HG02885 (cell line): Measurements from ENCODE around the gene ATP5F1D.
"Not testable (repeated sequence)": the region's sequence is repeated elsewhere in the genome, so short reads cannot be mapped to it uniquely, and the experiment has no call there.

ENCODE experiments used
- ATAC-seq: cut with Tn5 transposase; IDR thresholded peaks from one replicate; pipeline ENCODE4 v1.9.1; 2021; ENCODE audit warnings: mild to moderate bottlenecking; ENCODE audit not compliant: unreplicated experiment, poor library complexity

The ATP5F1D gene

GRCh38 chr19:1241417-1242095 lies at the start of gene ATP5F1D:
TSS of gene ATP5F1D (plus strand) at chr19:1241751. CDS start at chr19:1241851, 100 bp downstream.
- ATAC-seq, result peak; percentile 59

- ATAC-seq, result no peak
Measured at GRCh38 chr19:1199531-1199930, 42.0 kb upstream of the ATP5F1D start.

- ATAC-seq, result not testable (repeated sequence)
Measured at GRCh38 chr19:1200614-1201013, 40.9 kb upstream of the ATP5F1D start.

DNA sequence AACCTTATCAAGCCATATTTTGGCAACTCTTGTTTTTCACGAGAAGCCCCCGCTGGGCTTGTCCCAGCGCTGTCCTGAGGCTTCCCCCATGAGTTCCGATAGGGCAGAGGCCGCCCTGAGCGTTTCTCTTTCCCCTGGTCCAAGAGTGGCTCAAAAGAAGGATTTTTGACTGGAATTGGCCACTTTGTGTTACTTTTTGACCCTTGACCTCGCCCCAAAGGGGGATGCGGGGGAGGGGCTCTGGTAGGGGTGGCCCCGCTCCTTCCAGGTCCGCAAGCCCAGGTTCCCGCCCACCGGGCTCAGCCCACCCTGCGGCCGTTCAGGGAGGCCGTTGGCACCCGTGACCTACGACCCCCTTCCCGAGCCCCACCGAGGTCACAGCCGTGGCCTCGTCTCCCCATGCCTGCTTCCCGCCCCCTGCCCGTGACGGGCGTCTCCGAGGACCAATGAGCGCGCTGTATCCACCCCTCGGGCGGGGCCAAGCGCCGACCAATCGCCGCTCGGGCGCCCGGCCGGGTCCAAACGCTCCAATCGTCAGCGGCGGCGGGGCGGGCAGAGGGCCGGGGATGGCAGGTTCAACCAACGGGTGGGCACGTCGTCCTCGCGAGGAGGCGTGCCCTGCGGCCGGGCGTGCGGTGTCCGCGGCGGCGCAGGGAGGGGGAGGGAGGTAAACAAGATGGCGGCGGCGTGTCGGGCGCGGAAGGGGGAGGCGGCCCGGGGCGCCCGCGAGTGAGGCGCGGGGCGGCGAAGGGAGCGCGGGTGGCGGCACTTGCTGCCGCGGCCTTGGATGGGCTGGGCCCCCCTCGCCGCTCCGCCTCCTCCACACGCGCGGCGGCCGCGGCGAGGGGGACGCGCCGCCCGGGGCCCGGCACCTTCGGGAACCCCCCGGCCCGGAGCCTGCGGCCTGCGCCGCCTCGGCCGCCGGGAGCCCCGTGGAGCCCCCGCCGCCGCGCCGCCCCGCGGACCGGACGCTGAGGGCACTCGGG lies 36.1 kb upstream of the ATP5F1D start, which contains the start of gene STK11:
Gene STK11 (plus strand): TSS at position 665 of the 986 bp plus-strand sequence. CDS start 1,136 bp downstream, outside the sequence.
- ATAC-seq, result peak; percentile 88

DNA sequence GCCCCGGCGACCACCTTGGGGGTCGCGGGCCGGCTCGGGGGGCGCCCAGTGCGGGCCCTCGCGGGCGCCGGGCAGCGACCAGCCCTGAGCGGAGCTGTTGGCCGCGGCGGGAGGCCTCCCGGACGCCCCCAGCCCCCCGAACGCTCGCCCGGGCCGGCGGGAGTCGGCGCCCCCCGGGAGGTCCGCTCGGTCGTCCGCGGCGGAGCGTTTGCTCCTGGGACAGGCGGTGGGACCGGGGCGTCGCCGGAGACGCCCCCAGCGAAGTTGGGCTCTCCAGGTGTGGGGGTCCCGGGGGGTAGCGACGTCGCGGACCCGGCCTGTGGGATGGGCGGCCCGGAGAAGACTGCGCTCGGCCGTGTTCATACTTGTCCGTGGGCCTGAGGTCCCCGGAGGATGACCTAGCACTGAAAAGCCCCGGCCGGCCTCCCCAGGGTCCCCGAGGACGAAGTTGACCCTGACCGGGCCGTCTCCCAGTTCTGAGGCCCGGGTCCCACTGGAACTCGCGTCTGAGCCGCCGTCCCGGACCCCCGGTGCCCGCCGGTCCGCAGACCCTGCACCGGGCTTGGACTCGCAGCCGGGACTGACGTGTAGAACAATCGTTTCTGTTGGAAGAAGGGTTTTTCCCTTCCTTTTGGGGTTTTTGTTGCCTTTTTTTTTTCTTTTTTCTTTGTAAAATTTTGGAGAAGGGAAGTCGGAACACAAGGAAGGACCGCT lies 35.2 kb upstream of the ATP5F1D start:
- ATAC-seq, result no peak

- no peak for ATAC-seq
Measured at GRCh38 chr19:1206864-1207450, 34.6 kb upstream of the ATP5F1D start.

- ATAC-seq, result not testable (repeated sequence)
Measured at GRCh38 chr19:1208830-1209229, 32.7 kb upstream of the ATP5F1D start.

- ATAC-seq, result no peak
Measured at GRCh38 chr19:1210227-1210538, 31.4 kb upstream of the ATP5F1D start.

- ATAC-seq, result no peak
Measured at GRCh38 chr19:1211494-1212234, 29.9 kb upstream of the ATP5F1D start.

DNA sequence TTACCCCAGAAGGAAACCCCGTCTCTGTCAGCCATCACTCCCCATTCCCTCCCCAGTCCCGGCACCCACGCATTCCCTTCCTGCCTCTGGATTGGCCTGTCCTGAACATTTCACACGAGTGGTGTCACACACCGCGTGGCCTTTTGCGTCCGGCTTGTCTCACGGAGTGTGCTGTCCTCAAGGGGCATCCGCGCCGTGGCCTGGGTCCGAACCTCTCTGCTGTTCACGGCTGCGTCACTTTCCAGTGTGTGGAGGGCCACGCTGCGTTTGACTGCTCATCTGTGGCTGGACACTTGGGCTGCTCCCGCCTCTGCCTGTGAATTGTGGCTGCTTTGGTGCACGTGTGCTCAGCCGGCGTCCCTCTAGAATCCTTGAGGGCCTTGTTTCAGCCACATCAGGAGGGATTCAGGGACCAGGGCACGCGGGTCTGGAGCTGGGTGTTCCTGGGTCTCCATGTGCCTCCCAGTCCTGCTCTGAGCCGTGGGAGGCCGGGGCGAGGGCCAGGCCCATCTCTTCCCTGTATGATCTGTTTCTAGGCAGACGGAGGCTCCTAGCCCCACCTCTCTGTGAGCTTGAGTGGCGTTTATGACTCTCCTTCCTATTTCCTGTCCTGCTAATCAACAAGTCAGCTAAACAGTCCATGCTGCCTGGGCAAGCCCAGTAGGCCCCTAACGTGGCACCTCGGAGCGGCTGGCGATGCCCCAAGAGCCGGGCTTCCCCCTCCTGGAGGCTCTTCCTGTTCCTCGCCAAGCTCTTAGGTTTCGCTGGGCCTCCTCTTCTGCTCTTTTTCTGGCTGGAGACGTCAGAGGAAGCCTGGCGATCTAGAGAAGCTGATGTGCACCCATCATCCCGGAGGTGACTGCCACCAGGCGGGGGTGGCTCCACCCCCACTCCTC lies 27.9 kb upstream of the ATP5F1D start:
- ATAC-seq, result no peak

GRCh38 chr19:1214299-1214861 lies 27.2 kb upstream of the ATP5F1D start:
- no peak for ATAC-seq

DNA sequence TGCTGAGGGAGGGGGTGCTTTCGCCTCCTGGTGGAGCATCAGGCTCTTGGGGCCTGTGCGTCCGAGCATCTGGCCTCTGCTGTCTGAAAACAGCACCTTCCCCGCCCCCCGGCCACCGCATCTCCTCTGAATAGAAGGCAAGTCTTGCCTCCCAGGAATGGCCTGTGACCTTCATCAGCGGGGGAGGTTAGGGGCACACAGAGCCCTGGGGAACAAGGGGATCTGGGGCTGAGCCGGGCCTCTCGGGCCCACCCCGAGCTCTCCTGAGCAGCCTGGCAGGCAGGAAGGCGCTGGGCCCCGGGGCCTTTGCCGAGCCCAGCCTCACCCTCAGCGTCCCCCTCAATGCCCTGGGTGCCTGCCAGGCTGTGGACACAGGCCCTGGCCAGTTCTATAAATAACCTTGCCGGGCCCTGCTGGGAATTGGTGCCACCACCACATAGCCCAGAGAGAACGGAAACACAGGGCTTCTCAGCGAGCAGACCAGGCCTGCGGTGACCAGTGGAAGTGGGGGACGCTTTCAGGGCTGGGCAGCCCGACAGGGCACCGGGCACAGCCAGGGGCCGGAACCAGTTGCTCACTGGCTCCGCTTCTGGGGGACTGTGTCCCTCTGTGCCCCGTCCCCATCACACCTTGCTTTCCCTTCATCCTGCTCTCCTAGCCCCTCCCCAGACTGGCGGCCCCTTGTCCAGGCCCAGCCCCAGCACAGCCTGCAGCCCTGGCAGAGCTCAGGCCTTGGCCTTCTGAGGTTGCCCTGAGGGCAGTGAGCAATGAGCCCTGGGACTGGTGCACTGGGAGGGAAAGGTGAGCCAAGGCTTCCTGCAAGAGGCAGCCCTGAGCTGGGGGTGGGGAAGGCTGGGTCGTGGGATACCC lies 26.5 kb upstream of the ATP5F1D start:
- ATAC-seq, result no peak

- no peak for ATAC-seq
Measured at GRCh38 chr19:1216756-1217155, 24.8 kb upstream of the ATP5F1D start.

GRCh38 chr19:1217366-1217765 lies 24.2 kb upstream of the ATP5F1D start:
- ATAC-seq, result no peak

DNA sequence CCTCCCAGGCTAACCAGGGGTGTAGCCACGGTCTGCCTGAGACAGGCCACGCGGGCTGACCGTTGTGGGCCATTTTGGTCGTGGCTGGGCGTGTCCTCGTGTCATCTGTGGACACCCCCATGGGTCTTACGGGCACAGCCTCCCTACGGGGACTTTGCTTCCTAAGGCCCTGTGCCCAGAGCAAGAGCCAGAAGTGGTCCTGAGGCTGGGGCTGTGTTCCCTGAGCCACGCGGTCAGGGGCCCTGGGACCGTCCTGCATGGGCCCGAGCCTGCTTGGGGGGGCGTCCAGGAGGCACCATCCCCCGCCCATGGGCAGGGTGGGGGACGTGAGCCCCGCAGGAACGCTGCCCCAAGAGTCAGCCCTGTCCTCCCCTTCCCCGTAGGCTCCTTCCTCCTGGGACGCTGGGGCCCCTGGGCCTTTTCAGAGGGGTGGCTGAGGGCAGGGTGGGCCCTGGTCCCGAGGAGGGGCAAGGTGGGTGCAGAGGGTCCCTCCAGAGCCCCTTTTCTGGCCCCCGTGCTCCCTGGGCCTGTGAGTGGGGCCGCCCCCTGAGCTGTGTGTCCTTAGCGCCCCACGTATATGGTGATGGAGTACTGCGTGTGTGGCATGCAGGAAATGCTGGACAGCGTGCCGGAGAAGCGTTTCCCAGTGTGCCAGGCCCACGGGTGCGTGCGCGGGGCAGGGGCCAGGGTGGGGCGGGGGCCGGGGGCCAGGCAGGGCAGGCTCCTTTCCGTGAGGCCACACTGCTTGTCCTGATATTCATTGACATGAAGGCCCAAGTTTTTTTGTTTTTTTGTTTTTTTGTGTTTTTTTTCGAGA lies 22.6 kb upstream of the ATP5F1D start:
- ATAC-seq, result no peak

- ATAC-seq, result no peak
Measured at GRCh38 chr19:1219786-1220476, 21.6 kb upstream of the ATP5F1D start.
